Left ventricle myocardium inferior (tissue), 1 donor: ENCODE measurements around the gene KIRREL3. TPM values are rescaled to one million over a fixed set of nuclear protein-coding genes. Genes with fewer than 3 reads are reported as not detected.
"Not testable (repeated sequence)": the region's sequence is repeated elsewhere in the genome, so short reads cannot be mapped to it uniquely, and the experiment has no call there.

ENCODE experiments used
- DNase-seq: peaks from one replicate; pipeline ENCODE4 v3.0.0-alpha.2; 2020
- H3K27ac ChIP-seq: fragments of 200-600 bp; replicated peaks from 2 replicates; pipeline ENCODE4 v1.8.0; 2021
- H3K27me3 ChIP-seq: fragments of 200-600 bp; 2 replicates; pipeline ENCODE4 v1.8.0; 2021; ENCODE audit warnings: low read depth
- H3K36me3 ChIP-seq: fragments of 200-600 bp; 2 replicates; pipeline ENCODE4 v1.8.0; 2021
- H3K4me1 ChIP-seq: fragments of 200-600 bp; 2 replicates; pipeline ENCODE4 v1.8.0; 2021
- H3K4me3 ChIP-seq: fragments of 200-600 bp; 2 replicates; pipeline ENCODE4 v1.8.0; 2021; ENCODE audit warnings: mild to moderate bottlenecking, moderate library complexity
- H3K9me3 ChIP-seq: fragments of 200-600 bp; replicated peaks from 2 replicates; pipeline ENCODE4 v1.8.0; 2021
- intact Hi-C: fragments of 100-400 bp; cut with micrococcal nuclease; formaldehyde crosslinking; loops from one replicate; pipeline ENCODE4 v1.11.0; 2022
- microRNA-seq: library from miRNA; unstranded; fragments of <30 nt; microRNA quantifications from one replicate; pipeline ENCODE4 v1.2.0, GENCODE V29; 2020
- total RNA-seq: library from RNA; stranded (reverse); fragmentation: NEBNext Ultra II Directional; extraction: Animal tissue kit (Norgen Biotek cat#: 25700); gene quantifications from one replicate; pipeline ENCODE4 v1.2.1, GENCODE V29; 2021
- TF ChIP-seq, protein P1 (sequence below): fragments of 200-600 bp; IDR thresholded peaks from 2 replicates; pipeline ENCODE4 v1.8.0; 2021; ENCODE audit warnings: antibody characterized with exemption, mild to moderate bottlenecking, borderline replicate concordance
- donor health status: DM: no; HTN: yes; CAD: no; lungs with severe emphysema.

The KIRREL3 gene
- total RNA-seq, 1 donor from 2014 or later, result 0.74 TPM

DNA sequence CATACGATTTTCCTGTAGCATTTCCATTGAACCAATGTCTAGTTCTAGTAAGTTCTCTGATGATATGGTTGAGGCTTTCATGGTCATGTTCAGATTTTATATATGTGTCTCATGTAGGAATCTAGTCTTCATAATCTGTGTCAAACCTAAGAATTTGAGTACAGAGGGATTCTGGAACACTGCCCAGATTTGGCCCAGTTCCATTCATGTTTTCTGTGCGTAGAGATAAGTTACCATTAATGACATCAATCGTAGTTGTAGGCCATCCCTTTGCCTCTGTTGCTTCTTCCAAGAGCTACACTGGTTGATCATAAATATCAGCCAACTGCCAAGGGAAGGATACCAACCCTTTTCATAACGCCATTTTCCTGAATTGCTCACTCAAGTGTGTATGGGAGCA, 621.8 kb downstream of the KIRREL3 start:
- peak overlapping the region; percentile 1 for H3K27ac ChIP-seq
- H3K4me1 ChIP-seq, result peaks cover 83% of the 10 kb centered on the region
- no peaks in the 10 kb centered on the region for H3K9me3 ChIP-seq
- intact Hi-C loops, result no loop called here
- H3K36me3 ChIP-seq, result no peaks in the 10 kb centered on the region
- no peaks in the 10 kb centered on the region for H3K27me3 ChIP-seq
- TF ChIP-seq, protein P1, sequence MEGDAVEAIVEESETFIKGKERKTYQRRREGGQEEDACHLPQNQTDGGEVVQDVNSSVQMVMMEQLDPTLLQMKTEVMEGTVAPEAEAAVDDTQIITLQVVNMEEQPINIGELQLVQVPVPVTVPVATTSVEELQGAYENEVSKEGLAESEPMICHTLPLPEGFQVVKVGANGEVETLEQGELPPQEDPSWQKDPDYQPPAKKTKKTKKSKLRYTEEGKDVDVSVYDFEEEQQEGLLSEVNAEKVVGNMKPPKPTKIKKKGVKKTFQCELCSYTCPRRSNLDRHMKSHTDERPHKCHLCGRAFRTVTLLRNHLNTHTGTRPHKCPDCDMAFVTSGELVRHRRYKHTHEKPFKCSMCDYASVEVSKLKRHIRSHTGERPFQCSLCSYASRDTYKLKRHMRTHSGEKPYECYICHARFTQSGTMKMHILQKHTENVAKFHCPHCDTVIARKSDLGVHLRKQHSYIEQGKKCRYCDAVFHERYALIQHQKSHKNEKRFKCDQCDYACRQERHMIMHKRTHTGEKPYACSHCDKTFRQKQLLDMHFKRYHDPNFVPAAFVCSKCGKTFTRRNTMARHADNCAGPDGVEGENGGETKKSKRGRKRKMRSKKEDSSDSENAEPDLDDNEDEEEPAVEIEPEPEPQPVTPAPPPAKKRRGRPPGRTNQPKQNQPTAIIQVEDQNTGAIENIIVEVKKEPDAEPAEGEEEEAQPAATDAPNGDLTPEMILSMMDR, result no peak
- H3K4me3 ChIP-seq, result no peak overlapping the region
- DNase-seq, result peak; percentile 18

DNA sequence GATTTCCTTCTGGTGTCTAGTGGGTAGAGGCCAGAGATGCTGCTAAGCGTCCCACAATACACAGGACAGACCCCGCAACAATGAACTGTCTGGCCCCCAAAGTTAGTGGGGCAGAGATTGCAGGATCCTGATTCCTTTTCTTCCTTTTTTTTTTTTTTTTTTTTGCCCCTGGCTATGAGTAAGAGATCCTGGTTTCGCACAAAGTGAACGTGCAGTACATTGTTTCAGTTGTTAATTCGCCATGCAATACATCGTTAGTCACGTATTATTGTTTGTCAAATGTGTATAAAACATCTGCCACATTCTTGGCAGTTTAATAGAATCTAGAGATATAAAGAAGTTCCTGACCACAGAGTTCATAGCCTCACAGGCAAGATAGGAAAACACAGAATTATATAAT, 624.8 kb downstream of the KIRREL3 start:
- H3K27me3 ChIP-seq, result no peaks in the 10 kb centered on the region
- H3K36me3 ChIP-seq, result no peaks in the 10 kb centered on the region
- H3K27ac ChIP-seq, result peak overlapping the region; percentile 41
- TF ChIP-seq, protein P1, result no peak
- H3K9me3 ChIP-seq, result no peaks in the 10 kb centered on the region
- no peak for DNase-seq
- no peak overlapping the region for H3K4me3 ChIP-seq
- intact Hi-C loops, result no loop called here
- H3K4me1 ChIP-seq, result peaks cover 86% of the 10 kb centered on the region

DNA sequence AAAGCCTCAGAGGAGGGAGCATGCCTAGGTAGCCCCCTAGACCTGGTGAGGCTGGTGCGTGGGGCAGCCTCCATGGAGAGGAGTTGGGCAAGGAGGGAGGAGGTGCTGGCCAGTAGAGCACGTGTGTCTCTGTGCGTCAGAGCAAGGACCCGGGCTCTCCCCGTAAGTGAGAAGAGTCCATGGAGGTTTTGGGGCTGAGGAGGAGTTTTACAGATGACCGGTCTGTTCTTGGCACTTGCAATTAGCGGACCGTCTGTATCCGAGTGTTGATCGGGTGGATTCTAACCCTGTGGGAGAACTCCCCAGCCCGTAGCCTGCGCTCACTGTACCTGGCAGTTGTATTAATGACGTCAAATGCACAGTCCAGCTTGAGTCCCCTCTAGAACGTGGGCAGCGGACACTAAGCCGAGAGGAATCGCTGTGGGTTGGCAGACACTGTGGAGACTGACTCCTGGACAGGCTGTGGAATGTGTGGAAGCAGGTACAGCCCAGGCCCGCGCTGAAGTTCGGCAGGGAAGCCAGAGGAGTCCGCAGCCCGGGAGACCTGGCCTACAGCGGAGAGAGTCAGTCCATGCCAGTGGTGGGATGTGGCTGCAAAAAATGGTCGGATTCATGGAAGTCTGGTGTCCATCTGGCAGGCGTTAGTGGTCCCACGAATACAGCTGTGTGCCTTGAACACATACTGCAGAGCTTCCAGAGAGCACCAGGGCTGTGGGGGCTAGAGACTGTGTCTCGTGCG, 625.8 kb downstream of the KIRREL3 start:
- H3K36me3 ChIP-seq, intact Hi-C loops, H3K4me3 ChIP-seq, H3K27me3 ChIP-seq, H3K9me3 ChIP-seq: not testable (repeated sequence)
- peak overlapping the region; percentile 75 for H3K27ac ChIP-seq
- DNase-seq, result peak; percentile 47
- H3K4me1 ChIP-seq, result peaks cover 86% of the 10 kb centered on the region

DNA sequence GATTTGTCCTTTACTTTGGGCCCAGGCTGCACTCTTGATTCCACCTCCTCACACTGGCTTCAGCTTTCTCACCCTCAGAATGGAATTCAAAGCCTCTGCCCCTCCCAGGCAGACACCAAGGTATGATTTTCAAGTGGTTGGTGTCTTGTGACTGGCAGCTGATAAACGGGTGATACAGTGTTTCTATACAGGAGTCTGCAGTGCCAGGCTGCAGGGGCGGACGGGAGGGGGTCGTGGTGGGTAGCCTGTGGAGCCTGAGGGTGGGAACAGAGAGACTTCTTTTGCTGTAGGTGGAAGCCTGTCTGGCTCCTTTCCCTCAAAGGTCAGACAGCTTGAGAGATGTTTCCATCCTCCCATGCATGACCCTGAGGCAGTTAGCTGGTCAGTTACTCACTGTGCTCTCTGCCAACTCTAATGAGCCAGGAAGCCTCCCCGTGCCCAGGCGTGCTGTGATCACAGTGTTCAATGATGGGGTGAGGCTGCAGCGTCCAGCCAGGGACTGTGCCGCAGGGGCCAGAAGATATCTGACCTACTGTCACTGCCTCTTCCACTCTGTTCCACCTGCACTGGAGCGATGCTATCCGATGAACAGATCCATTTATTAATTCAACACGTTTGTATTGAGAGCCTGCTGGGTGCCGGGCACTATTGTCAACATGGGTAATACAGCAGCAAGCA, 627.0 kb downstream of the KIRREL3 start:
- H3K4me1 ChIP-seq, result peaks cover 86% of the 10 kb centered on the region
- H3K36me3 ChIP-seq, H3K27me3 ChIP-seq, intact Hi-C loops, H3K9me3 ChIP-seq, H3K4me3 ChIP-seq: not testable (repeated sequence)
- peak overlapping the region; percentile 75 for H3K27ac ChIP-seq
- DNase-seq, result peak; percentile 33

Small RNA genes within 50 kb of the gene (microRNA-seq; reads per million reads assigned to microRNA genes)
- not detected for gene MIR3167
